GM21360 (cell line): ENCODE data around the gene YBX1.
"Not testable (repeated sequence)": the region's sequence is repeated elsewhere in the genome, so short reads cannot be mapped to it uniquely, and the experiment has no call there.

Source experiments
- ATAC-seq: cut with Tn5 transposase; IDR thresholded peaks from one replicate; pipeline ENCODE4 v1.9.1; 2021; ENCODE audit warnings: mild to moderate bottlenecking, moderate library complexity; ENCODE audit not compliant: unreplicated experiment

Gene YBX1

GRCh38 chr1:42681741-42682483 lies at the start of gene YBX1:
Gene YBX1, plus strand, starts transcription at chr1:42682418. Its CDS starts 148 bp downstream, at chr1:42682566.
- peak; percentile 86 for ATAC-seq

GRCh38 chr1:42639116-42639515 lies 43.1 kb upstream of the YBX1 start:
- ATAC-seq: no peak

GRCh38 chr1:42646056-42646455 lies 36.2 kb upstream of the YBX1 start:
- no peak for ATAC-seq

- ATAC-seq: no peak
Measured at GRCh38 chr1:42657201-42657600, 25.0 kb upstream of the YBX1 start.

DNA sequence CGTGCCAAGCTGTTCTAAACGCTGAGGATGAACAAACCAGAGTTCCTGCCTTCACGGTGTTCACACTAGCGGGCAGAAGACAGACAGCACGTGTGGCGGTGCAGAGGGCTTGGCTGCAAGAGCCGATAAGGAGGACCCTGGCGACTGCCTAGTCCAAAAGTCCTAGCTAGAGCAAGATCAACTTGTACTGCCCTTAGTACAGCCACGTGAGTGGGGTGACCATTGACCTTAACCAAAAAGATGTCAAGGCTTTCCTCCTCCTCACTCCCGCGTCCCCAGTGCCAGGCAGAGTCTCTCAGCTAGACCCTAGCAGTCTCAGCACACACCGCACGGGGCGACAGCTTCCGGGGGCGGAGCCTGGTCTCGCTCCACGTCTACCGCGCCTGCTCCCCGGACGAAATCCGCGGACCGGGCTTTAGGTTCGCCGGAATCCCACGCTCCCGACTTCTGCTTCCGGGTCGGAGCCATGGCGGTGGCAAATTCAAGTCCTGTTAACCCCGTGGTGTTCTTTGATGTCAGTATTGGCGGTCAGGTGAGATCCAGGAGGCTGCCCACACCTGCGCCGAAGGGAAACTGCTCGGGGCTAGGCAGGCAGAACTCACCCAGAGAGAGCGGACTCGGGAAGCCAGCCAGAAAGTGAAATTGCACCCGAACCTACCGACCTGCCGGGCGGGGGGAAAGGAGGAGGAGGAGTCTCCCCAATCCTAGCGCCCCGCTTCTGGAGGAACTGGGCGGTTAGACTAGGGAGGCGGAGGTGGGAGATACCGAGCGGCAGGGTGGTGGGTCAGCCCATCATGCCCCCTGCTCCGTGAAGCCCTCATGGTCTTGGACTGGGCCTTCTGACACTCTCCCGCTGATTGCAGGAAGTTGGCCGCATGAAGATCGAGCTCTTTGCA lies 24.0 kb upstream of the YBX1 start, which contains the start of gene PPIH:
Gene PPIH, plus strand, starts transcription at position 443 of the 896 bp plus-strand sequence. Its CDS starts 24 bp downstream, at position 467.
- peak; percentile 94 for ATAC-seq

DNA sequence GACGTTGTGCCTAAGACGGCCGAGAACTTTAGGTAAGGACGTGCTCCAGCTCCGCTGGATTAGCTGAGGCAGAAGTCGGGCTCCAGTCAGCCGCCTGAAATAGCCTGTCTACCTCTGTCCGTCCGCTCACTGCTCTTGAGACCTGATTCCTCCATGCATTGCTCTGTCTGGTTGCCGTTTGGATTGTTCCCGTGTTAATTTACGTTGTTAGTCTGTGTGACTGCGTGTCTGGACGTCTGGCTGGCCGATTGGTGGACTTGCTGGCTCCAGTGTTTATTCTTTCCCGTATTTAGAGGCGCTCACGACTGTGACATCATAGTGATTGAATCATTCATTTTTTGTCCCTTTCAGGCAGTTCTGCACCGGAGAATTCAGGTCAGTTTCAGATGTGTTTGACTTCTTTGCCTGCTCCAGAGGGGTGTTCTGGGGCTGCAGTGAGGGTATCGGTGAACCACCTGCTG lies 23.3 kb upstream of the YBX1 start:
- ATAC-seq: peak; percentile 2

DNA sequence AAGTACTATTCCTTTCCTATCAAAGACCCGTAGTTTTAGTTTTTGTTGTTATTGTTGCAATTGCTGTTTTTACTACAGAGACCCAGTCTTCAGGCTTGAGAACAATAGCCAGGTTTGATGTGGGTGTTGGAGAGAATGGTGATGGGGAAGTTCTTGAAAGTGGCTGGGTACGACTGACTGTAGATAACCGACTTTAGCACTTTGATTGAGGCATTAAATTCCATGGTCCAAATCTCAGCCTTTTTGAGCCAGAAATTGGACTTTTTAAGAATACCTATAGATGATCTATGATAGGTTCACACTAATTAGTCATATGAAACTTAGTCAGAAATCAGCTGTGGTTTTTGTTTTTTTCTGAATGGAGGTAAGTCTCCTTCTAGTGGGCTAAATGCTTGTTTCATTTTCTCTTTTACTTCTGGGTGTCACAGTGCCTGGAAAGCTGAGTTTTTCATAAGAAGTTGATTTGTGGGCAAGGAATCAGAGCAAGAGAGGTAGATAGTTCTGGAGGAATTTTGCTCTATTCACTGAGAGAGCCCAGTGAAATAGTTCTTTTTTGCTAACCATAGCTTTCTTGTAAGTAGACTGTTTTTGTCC lies 21.2 kb upstream of the YBX1 start:
- no peak for ATAC-seq

GRCh38 chr1:42669936-42670335 lies 12.3 kb upstream of the YBX1 start:
- ATAC-seq: no peak

DNA sequence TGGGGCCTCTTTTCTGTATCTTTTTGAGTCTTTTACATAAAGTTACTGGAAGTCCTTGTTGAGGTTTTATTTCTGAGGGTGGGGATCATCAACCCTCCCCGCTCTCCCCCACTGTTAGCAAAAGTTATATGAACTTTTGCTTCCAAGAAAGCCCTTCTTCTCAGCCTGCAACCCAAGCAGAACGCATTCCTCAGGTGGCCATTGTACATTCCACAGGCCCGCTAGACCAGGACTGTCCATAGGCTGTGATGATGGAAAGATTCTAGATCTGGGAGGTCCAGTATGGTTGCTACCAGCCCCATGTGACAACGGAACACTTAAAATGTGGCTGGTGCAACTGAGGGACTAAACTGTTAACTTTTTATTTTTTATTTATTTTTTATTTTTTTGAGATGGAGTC lies 11.8 kb upstream of the YBX1 start:
- ATAC-seq: no peak

DNA sequence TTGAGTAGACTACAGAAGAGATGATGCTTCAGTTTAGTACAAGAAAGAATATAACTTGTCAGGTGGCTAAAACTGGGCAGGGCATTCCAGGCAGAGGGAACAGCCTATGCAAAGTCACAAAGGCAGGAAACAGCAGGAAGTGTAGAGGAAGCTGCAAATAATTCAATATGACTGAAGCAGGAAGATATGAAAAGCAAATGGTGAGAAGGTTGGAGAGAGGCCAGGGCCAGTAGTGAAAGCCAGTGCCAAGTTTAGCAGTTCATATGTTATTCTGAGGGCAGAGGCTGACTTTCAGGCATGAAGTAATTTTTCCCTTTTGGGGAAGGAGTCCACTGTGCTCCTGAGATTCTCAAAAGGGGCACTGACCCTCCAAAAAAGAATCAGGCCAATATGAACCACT lies 8.0 kb upstream of the YBX1 start:
- no peak for ATAC-seq

- ATAC-seq: no peak
Measured at GRCh38 chr1:42674682-42675081, 7.5 kb upstream of the YBX1 start.

DNA sequence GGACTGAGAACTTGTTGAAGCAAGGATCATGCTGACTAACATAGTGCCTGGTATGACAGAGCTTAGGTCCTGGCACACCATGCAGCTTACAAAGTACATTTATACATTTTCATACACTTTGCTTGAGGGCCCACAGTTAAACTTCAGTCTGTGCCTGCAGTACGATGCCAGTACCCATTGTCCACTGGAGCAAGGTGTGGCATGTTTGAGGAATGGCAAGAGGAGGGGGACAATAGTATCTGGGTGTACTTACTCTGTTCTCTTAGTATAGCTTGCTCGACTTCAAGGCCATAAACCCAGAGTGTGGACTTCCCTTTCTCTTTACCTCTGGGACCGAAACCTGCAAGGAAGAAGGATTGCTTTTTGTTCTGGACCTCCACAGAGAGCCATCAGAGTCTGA lies 6.8 kb upstream of the YBX1 start:
- ATAC-seq: no peak

- no peak for ATAC-seq
Measured at GRCh38 chr1:42676534-42677087, 5.6 kb upstream of the YBX1 start.

DNA sequence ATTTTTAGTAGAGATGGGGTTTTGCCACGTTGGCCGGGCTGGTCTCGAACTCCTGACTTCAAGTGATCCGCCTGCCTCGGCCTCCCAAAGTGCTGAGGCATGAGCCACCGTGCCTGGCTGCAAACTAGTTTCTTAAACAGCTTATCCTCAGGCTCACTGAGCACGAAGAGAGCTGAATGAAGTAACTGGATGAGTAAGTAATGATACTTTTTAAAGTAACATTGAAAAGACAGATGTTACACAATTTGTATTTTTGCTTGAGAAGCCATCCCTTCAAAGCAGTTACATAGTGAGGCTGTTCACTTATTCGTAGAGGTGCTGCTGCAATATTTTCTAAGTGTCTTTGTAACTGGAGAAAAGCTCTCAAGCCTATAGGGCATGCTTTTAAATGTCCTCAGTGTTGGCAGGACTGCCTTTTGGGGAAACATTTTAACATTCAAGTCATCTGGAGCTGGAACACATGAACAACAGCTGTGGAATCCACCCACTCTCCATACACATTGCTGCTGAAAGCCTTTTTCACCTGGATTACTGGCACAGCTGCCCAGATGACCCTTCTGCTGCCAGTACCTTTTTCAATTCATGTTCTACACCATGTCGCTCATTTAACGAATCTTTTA lies 2.7 kb upstream of the YBX1 start:
- ATAC-seq: no peak

- ATAC-seq: no peak
Measured at GRCh38 chr1:42680055-42680454, 2.2 kb upstream of the YBX1 start.

GRCh38 chr1:42680921-42681683 lies 1.1 kb upstream of the YBX1 start:
- ATAC-seq: no peak

DNA sequence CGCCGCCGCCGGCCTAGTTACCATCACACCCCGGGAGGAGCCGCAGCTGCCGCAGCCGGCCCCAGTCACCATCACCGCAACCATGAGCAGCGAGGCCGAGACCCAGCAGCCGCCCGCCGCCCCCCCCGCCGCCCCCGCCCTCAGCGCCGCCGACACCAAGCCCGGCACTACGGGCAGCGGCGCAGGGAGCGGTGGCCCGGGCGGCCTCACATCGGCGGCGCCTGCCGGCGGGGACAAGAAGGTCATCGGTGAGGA lies 193 bp downstream of the YBX1 start:
- not testable (repeated sequence) for ATAC-seq

GRCh38 chr1:42682739-42683531 lies 717 bp downstream of the YBX1 start:
- peak; percentile 42 for ATAC-seq

DNA sequence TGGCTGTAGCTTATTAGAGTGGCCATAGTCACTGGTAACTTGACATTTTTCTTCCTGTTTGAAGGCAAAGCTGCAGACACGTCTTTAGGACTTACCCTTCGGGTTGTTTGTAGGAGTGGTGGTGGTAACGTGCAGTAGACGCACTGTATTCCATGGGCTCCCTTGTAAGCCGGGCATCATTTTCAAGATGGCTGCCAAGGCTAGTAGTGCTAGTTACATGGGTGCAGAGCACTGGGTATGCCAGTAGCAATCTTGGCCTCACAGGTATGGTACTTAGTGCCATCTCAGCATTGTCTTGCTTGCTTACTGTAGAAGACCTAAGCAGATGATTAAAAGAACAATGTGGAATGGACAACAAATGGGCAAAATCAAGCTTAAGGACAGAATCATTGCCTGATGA lies 1.9 kb downstream of the YBX1 start:
- no peak for ATAC-seq
